DMS79 treated with DMSO at 0.1 percent for 48 hours (cell line): Measurements from ENCODE around the gene PLXDC2.

ENCODE experiments used
- DNase-seq: peaks from one replicate; lab custom pipeline; 2025; lab: John Stamatoyannopoulos, UW

PLXDC2 gene

DNA sequence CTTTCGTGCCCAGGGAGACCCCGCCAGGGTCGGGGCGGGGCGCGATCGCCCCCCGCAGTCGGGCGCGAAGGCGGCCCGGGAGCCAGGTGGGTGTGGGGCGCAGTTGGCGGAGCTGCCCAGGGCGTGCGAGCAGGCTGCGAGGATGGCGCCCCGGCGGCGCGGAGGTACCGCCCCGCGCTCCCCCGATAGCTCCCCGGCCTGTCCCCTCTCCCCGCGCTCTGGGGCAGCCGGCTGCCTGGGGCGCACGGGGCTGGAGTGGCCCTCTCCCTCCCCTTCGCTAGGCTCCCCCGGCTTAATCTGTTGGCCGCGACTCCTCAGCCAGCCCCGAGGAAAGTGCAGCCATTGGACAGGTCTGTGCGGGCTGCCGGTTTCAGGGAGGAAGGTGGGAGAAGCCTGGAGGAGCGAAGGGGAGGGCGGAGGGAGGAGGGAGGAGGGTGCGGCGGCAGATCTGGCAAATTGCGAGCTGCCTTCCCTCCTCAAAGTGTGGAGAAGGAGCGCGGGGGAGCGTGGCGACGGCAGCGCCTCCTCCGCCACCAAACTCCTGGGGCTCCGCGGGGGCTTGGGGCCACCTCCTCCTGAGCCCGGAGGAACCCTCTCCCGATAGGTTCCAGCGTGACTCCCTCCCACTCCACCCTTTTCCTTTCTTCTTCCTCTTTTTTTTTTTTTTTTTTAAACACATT is 361 bp upstream of the PLXDC2 start:
- DNase-seq, result no peak

- no peak for DNase-seq
These were observed 1.1 kb downstream of the PLXDC2 start for GRCh38 chr10:19817231-19817933.

DNA sequence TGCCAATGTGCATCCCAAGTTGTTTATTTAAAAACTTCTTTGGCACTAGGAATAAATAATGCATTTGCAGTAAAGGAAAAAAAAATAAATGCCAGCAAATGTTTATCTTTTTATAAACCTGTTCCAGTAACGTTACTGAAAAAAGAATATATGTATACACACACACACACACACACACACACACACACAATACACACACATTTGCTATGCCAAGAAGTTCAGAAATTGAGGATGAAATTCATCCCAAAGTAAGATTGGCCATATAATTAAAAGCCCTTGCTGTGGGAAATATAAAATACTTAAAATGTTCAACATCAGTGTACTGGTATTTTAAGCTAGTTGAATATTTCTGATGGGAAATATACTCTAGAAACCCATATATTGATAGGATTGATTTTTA is 2.6 kb downstream of the PLXDC2 start:
- no peak for DNase-seq

DNA sequence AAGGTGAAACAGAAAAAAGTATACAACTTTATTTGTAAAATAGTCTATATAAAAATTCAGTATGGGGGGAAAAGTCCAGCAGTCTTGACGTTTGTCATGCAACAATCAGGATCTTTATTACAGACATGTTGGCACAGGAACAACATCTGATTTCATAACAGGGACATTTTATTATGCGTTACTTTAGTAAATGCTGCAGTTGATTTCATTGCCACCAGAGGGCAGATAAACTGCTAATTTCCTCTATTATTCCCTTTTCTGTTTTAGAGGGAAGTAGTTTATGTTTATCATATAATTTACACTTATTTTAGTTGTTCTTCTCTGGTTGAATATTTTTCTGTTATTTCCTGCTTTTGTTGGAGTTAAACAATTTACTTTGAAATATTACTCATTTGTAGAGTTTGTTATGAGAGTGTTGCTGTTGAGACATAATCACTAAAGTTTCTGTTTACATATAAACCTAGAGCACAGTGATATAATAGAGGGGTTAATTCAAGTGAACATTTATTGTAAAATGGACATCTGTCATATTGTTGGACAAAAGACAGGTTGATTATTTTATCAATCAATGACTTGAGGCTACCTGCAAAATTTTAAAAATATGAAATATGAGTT is 3.3 kb downstream of the PLXDC2 start:
- DNase-seq, result no peak

- no peak for DNase-seq
These were observed 8.4 kb downstream of the PLXDC2 start for GRCh38 chr10:19824381-19825342.

- DNase-seq, result no peak
These were observed 9.5 kb downstream of the PLXDC2 start for GRCh38 chr10:19825700-19826099.

DNA sequence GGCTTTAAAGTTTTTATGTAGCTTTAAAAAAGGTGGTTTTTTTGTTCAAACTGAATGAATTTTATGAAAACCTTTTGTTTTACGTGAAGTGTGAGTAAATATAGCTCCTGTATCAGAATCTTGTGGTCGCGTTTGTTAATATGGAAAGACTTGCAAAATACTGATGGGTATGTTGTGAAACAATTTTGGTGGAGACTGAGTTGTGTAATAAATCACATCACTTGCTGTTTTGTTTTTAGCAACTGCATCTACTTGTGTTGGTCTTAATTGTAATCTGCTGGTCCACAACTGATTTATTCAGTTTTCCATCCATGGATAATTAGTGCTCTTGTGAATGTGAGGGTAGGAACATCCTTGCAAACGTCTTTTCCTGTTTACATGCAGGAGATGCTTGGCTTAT is 10.5 kb downstream of the PLXDC2 start:
- DNase-seq, result no peak

- DNase-seq, result no peak
These were observed 12.2 kb downstream of the PLXDC2 start for GRCh38 chr10:19828278-19829049.

DNA sequence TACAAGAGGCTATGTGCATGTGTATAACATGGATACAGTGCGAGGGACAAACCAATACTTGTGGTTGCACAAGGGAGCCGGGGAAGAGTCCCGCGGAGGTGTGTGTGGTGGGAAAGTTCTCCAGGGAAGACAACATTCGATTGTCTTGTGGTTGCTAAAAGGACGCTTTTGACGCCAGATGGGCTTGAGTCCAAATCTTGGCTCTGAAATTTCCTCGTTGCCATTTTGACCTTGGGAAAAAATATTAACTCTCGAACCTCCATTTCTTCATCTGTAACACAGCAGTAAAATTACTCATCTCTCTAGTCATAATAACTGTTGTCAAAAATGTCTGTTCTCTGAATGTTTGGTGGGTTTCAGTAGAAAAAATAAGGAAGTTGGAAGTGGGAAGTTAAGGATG is 16.5 kb downstream of the PLXDC2 start:
- no peak for DNase-seq

DNA sequence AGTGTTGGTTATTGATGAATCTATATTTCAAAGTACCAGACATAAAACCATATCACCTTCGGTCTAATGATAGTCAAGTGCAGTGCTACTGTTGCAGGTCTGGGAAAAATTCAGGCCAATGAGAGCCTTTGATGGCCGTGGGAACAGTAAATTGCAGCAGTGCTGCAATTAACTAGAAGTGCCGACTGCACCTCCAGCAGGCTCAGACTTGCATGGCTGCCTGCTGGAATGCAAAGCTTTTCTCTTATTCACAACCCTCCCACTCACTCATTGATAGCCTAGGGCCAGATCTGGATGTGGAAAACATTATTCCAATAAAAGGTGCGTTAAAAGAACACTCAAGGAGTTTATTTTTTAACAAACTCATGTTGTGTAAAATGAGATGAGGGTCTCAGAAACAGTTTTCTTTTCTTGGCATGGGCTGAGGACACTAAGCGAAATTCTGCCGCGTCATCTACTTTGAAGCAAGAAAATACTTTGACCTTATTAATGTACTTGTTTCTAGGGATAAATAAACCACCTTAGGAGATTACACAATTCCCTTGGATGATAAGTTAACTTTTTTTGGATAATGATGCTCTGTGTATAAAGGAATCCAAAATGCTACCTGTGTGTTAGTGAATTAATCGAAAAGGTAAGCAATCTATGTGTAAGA is 17.1 kb downstream of the PLXDC2 start:
- DNase-seq, result no peak

DNA sequence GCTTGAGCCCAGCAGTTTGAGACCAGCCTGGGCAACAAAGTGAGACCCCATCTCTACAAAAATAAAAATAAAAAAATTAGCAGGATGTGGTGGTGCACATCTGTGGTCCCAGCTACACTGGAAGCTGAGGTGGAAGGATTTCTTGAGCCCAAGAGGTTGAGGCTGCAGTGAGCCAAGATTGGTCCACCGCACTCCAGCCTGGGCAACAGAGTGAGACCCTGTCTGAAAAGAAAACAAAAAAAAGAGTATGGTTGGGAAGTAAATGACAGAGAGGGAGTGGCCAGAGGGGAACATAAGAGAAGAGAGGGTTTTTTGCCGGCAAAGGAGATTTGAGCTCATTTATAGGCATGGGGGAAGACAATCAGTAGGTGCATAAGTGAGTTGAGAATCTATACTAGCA is 19.7 kb downstream of the PLXDC2 start:
- no peak for DNase-seq

GRCh38 chr10:19839090-19839489 is 22.9 kb downstream of the PLXDC2 start:
- no peak for DNase-seq

DNA sequence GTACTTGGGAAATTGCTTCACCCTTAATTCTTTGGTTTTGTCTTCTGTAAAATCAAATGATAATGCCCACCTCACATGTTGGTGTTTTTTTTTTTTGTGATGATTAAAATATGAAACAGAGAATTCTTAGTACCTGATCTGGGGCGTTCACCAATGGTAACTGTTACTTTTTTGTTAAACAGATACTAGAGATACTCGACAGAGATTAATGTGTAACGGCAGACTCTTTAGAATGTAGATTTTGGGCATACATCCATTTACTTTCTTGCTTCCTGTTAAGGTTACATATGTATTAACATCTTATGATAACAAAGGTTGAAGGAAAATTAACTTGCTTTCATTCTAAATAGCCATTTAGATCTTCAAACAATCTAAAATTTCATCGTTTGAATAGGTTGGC is 23.3 kb downstream of the PLXDC2 start:
- DNase-seq, result no peak

DNA sequence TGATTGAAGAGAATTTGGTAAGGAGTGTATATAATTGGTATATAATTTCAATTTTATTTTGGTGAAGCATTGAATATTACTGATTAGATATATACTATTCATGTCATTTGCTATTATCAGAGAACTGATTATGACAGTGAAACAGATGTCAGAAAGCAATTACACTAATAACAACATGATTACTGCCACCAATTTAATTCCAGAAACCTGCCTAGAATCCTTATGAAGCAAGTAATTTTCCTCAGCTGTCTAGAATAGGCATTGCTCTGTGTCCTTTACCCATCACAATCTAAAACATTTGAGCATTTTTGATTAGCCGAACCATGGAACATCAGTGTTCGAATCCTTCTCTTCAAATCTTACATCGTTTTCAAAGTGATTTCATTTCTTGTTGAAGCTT is 24.5 kb downstream of the PLXDC2 start:
- DNase-seq, result no peak

DNA sequence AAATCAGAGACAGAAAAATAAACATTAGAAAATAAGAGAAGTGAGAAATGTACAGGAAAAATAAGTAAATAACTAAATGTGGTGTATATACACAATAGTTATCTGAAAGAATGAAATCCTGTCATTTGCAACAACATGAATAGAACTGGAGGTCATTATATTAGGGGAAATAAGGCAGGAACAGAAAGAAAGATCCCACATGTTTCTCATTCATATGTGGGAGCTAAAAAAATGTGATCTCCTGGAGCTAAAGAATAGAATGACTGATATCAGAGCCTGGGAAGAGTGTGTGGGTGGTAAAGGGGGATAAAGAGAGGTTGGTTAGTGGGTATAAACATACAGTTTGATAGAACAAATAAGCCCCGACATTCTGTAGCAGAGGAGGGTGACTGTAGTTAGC is 27.3 kb downstream of the PLXDC2 start:
- DNase-seq, result no peak

GRCh38 chr10:19845503-19846368 is 29.5 kb downstream of the PLXDC2 start:
- no peak for DNase-seq

GRCh38 chr10:19847321-19847720 is 31.1 kb downstream of the PLXDC2 start:
- DNase-seq, result no peak

DNA sequence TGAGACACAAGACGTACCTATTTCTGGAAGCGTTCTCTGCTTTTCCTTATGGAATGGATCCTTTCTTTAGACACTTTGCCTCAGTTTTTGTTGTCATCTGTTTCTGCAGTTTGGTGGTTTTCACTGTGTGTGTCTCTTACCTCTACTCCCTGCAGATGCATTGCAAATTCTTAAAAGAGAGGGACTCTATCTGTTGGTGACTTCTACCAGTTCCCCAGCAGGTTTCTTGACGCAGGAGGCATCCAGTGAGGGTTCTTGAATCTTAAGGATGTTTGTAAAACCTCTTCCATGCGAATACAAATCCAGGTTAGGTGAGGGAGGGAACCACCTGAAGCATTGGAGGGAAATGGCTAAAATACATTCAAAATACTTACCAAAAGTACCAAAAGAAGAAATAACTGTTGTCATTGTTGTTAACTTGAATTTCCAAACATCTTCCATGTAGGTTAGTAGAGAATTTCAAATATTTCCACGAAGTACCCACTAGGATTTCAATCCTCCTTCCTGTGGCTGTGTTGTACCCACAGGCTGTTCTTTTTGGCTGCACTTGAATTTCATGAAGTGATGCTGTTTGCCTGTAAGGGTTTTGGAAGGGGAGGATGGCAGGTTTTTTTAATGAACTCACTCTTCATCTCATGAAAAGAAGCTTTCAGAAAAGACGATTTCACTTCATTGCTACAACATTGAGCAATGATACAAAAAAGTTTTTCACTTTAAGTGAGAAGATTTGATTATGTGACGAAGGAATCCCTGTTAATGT is 32.2 kb downstream of the PLXDC2 start:
- DNase-seq, result no peak

GRCh38 chr10:19853831-19854230 is 37.6 kb downstream of the PLXDC2 start:
- DNase-seq, result no peak
